Activated CD8-positive, alpha-beta memory T cell treated with anti-CD3 and anti-CD28 coated beads for 1 hour (primary cell): ENCODE results near the gene AVPR1A.

Experiments used
- DNase-seq, 2 donors: peaks; one replicate each; pipeline ENCODE4 v3.0.0-alpha.2; 2020; ENCODE audit warnings: low read depth in 1 of 2; ENCODE audit errors: extremely low read depth in 1 of 2

AVPR1A gene

DNA sequence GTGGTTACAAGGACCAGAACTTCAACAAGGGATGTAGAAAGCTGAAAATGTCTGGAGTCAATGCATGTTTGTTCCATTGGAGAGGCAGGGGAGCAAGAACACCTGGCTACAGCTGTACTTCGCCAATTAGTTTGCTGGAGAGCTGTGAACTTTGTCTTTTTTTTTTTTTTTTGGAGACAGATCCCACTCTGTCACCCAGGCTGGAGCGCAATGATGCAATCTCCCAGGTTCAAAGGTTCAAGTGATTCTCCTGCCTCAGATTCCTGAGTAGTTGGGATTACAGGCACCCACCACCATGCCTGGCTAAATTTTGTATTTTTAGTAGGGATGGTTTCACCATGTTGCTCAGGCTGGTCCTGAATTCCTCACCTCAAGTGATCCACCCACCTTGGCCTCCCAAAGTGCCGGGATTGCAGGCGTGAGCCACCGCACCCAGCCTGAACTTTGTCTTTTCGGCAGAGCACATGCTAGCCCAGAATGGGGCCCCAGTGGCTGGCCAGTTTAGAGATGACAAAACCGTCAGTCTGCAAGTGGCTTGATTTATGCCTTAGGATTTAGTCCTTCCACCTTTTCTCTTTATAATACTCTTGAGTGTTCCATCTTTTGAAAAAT, 55.5 kb downstream of the AVPR1A start:
- no peak for DNase-seq

DNA sequence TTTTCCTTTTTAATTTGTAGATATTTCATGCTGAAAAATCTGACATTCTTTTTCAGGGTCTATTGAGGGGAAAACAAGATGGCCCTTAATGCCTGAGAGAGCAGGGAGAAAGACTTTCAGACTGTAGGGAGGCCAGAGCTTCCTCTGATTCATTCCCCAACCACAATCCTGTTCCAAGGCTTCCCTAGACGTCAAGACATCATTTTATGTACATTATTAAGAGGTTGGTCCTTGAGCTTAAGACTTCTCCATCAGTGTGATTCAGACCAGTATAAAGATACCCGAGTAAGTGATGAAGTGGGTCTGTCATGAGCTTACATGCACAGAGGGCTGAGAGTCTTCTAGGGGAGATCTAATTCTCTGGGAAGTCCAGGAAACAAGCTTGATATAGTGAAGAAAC, 57.3 kb downstream of the AVPR1A start:
- DNase-seq = no peak

DNA sequence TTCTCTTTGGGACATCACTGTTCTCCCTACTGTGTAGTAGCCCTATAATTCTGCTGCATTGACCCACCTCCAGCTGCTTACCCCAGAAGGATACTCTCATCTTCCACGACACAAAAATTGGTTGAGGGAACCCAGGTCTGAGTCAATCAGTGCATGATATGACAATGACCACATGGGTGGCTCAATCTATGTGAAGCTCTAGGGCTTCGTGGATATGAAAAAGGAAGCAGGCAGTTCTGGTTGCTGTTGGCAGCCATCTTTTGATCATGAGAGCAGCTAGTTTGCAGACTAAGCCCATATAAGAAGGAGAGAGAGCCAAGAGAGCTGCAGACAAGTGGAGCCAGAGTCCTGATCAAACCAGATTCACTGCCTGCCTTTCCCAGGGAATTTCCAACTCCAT, 57.9 kb downstream of the AVPR1A start:
- DNase-seq = no peak
